ENCODE data around the gene NUP93.

GRCh38 chr16:56684926-56685590 lies 44.9 kb upstream of the NUP93 start:
- TF ChIP-seq CTCF (IDR thresholded peaks at IDR 0.05): no peak
- TF ChIP-seq POLR2A (IDR thresholded peaks at IDR 0.05): no peak
